NT2/D1 (cell line): ENCODE results near the gene RBM42.

Experiments
- YY1 ChIP-seq: IDR thresholded peaks from 2 replicates; pipeline ENCODE4 v1.6.1; 2011; ENCODE audit not compliant: insufficient read length, insufficient read depth
- ZNF274 ChIP-seq: IDR thresholded peaks from 2 replicates; pipeline ENCODE4 v1.6.1; 2011; ENCODE audit warnings: mild to moderate bottlenecking, low read depth, low read length

DNA sequence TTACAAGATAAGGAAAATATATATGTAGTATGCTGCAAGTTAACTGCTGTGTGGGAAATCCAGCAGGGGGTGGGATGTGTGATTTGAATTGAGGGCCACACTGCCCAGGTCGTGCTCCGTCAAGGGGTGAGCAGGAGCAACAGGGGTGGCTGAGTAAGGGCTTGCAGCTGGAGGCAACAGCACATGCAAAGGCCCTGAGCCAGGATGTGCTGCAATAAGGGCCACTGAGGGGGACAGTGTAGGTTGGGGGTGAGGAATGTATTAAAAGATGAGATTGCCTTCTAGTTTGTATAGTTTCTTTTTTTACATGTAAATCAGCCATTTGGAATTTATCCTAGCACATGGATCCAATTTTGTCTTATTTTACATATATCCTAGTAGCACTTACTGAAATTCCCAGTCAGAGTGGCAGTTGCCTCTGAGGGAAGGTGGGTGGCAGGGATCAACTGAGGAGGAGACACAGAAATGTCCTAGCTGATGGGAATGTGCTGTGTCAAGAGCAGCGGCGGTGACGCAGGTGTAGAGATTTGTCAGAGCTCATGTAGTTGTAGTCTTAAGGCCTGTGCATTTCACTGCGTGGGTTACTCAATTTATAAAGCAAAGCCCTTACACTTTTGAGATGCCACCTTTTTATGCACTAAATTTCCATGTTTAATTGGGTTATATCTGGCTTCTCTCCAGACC is 5.4 kb upstream of the RBM42 start:
- TF ChIP-seq YY1 (no peak), ZNF274 (no peak)
